ENCODE data around the gene EOMES.

- no peak for TF ChIP-seq EP300 (IDR thresholded peaks at IDR 0.05)
- TF ChIP-seq, protein P1, sequence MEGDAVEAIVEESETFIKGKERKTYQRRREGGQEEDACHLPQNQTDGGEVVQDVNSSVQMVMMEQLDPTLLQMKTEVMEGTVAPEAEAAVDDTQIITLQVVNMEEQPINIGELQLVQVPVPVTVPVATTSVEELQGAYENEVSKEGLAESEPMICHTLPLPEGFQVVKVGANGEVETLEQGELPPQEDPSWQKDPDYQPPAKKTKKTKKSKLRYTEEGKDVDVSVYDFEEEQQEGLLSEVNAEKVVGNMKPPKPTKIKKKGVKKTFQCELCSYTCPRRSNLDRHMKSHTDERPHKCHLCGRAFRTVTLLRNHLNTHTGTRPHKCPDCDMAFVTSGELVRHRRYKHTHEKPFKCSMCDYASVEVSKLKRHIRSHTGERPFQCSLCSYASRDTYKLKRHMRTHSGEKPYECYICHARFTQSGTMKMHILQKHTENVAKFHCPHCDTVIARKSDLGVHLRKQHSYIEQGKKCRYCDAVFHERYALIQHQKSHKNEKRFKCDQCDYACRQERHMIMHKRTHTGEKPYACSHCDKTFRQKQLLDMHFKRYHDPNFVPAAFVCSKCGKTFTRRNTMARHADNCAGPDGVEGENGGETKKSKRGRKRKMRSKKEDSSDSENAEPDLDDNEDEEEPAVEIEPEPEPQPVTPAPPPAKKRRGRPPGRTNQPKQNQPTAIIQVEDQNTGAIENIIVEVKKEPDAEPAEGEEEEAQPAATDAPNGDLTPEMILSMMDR (IDR thresholded peaks at IDR 0.05), result no peak
Measured at GRCh38 chr3:27686642-27687041, 35.5 kb downstream of the EOMES start.

Data from esophagus muscularis mucosa (tissue), 3 donors.